Nephron progenitor cell (in vitro differentiated cells): ENCODE results near the gene LACC1.

Experiments used
- DNase-seq: peaks from one replicate; pipeline ENCODE4 v3.0.0; 2021
- H3K27ac Mint-ChIP-seq: 2 replicates; pipeline ENCODE4 v1.8.0; 2021; ENCODE audit warnings: mild to moderate bottlenecking, moderate library complexity, mixed read lengths
- H3K27me3 Mint-ChIP-seq: 2 replicates; pipeline ENCODE4 v1.8.0; 2021; ENCODE audit warnings: mild to moderate bottlenecking, low read depth, mixed read lengths; ENCODE audit not compliant: poor library complexity
- H3K36me3 Mint-ChIP-seq: 2 replicates; pipeline ENCODE4 v1.8.0; 2021; ENCODE audit warnings: low read depth, mixed read lengths
- H3K4me1 Mint-ChIP-seq: 2 replicates; pipeline ENCODE4 v1.8.0; 2021; ENCODE audit warnings: mixed read lengths
- H3K4me3 Mint-ChIP-seq: 2 replicates; pipeline ENCODE4 v1.8.0; 2021; ENCODE audit warnings: mild to moderate bottlenecking, moderate library complexity, mixed read lengths
- H3K9me3 Mint-ChIP-seq: 2 replicates; pipeline ENCODE4 v1.8.0; 2021; ENCODE audit warnings: mild to moderate bottlenecking, moderate library complexity, mixed read lengths
- CTCF ChIP-seq: fragments of 200-600 bp; sonication (generic); IDR thresholded peaks from 2 replicates; pipeline ENCODE4 v1.5.0; 2021; ENCODE audit warnings: antibody characterized with exemption

Gene LACC1

GRCh38 chr13:43878892-43879754 is 581 bp upstream of the LACC1 start, which contains the start of gene CCDC122:
Gene CCDC122 (minus strand): TSS chr13:43879740. CDS start chr13:43869376, 10,364 bp downstream.
- peak; percentile 78 for DNase-seq
- Mint-ChIP-seq H3K27me3 (peaks cover 22% of the 10 kb centered on the region), H3K9me3 (no peaks in the 10 kb centered on the region), H3K36me3 (no peaks in the 10 kb centered on the region), H3K4me1 (peaks cover 24% of the 10 kb centered on the region), H3K4me3 (peak within 1 kb of the TSS; percentile 84), H3K27ac (no peak within 1 kb of the TSS)
- TF ChIP-seq CTCF, result no peak

DNA sequence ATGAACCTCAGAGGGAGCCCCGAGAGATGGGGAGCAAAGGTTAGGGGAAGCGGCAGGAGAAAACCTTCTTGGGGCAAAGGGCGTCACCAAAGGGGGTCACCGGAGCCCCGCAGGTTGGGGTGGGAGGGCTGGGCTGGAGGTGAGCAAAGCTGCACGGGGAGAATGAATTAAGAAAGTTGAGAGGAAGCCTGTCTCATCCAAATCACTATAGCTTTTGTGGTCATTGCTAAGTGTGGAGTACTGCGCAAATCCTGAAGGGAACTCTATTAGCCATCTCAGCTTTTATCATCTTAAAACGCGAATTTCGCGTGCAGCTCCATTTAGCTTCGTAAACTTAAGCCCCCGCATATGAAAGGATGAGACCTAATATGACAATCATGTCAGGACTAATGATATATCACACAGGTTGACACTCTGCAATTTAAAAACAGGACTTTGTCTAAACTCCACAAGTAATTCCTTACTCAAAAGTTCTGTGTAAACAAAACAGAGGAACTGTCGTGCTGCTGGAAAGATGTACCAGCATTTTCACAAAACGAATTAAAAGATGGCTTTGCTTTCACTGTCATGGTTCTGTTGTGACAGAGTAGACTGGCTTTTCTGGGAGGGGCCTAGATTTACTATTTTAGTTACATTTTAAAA is 631 bp downstream of the LACC1 start:
- no peak for DNase-seq
- Mint-ChIP-seq H3K36me3 (no peaks in the 10 kb centered on the region), H3K9me3 (no peaks in the 10 kb centered on the region), H3K27ac (no peak overlapping the region), H3K4me1 (peaks cover 24% of the 10 kb centered on the region), H3K27me3 (peaks cover 22% of the 10 kb centered on the region), H3K4me3 (peak overlapping the region; percentile 84)
- no peak for TF ChIP-seq CTCF

DNA sequence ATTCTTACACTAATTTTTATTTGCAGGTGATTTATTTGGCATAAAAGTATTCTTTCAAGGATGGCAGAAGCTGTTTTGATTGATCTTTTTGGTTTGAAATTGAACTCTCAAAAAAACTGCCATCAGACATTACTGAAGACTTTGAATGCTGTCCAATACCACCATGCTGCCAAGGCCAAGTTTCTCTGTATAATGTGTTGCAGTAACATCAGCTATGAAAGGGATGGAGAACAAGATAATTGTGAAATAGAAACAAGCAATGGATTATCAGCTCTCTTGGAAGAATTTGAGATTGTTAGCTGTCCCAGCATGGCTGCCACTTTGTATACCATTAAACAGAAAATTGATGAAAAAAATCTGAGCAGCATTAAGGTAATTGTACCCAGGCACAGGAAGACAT is 1.2 kb downstream of the LACC1 start:
- no peak overlapping the region for H3K27ac Mint-ChIP-seq
- H3K36me3 Mint-ChIP-seq, result no peaks in the 10 kb centered on the region

DNA sequence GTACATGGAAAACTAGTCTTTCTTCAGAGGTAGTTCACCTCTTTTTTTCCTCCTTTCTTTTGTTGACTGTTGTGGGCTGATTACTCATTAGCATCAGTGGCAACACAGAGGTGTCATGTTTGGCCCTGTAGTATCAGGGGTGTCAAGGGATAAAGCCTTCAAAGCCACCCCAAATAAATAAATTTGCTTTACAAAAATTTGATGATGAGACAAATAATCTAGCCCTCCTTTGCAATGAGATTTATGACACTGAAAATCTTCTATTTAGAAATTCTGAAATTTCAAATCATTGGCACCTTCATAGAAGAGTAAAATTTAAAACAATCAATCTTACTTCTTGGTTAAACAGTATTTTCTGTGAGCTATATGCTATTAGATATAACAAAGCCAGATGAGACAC is 1.9 kb downstream of the LACC1 start:
- Mint-ChIP-seq H3K4me1 (peaks cover 24% of the 10 kb centered on the region), H3K27ac (no peak overlapping the region), H3K9me3 (no peaks in the 10 kb centered on the region), H3K36me3 (no peaks in the 10 kb centered on the region), H3K4me3 (peak overlapping the region; percentile 7), H3K27me3 (peaks cover 22% of the 10 kb centered on the region)
- TF ChIP-seq CTCF, result no peak
- no peak for DNase-seq

More for the DNA sequence above, 1.2 kb downstream of the LACC1 start:
- Mint-ChIP-seq H3K4me1 (peaks cover 24% of the 10 kb centered on the region), H3K9me3 (no peaks in the 10 kb centered on the region), H3K4me3 (peak overlapping the region; percentile 84), H3K27me3 (peaks cover 22% of the 10 kb centered on the region)
- no peak for DNase-seq
- TF ChIP-seq CTCF, result no peak

GRCh38 chr13:43883631-43884030 is 3.9 kb downstream of the LACC1 start:
- no peak for TF ChIP-seq CTCF
- H3K27ac Mint-ChIP-seq, result no peak overlapping the region
- no peaks in the 10 kb centered on the region for H3K9me3 Mint-ChIP-seq
- H3K36me3 Mint-ChIP-seq, result no peaks in the 10 kb centered on the region
- H3K4me3 Mint-ChIP-seq, result no peak overlapping the region
- no peak for DNase-seq
- H3K27me3 Mint-ChIP-seq, result peaks cover 25% of the 10 kb centered on the region
- peaks cover 12% of the 10 kb centered on the region for H3K4me1 Mint-ChIP-seq
